Activated CD4-positive, alpha-beta T cell treated with anti-CD3 and anti-CD28 coated beads, Interleukin-2, Interleukin-6, amounts not matched to agents 100 ng/mL and 50 ng/mL, durations not matched to agents 16 hours and 8 hours (primary cell): Measurements from ENCODE around the gene PNMA1.

Experiments used
- DNase-seq: peaks from one replicate; pipeline ENCODE4 v3.0.0-alpha.2; 2020

PNMA1 gene, protein sequence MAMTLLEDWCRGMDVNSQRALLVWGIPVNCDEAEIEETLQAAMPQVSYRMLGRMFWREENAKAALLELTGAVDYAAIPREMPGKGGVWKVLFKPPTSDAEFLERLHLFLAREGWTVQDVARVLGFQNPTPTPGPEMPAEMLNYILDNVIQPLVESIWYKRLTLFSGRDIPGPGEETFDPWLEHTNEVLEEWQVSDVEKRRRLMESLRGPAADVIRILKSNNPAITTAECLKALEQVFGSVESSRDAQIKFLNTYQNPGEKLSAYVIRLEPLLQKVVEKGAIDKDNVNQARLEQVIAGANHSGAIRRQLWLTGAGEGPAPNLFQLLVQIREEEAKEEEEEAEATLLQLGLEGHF

DNA sequence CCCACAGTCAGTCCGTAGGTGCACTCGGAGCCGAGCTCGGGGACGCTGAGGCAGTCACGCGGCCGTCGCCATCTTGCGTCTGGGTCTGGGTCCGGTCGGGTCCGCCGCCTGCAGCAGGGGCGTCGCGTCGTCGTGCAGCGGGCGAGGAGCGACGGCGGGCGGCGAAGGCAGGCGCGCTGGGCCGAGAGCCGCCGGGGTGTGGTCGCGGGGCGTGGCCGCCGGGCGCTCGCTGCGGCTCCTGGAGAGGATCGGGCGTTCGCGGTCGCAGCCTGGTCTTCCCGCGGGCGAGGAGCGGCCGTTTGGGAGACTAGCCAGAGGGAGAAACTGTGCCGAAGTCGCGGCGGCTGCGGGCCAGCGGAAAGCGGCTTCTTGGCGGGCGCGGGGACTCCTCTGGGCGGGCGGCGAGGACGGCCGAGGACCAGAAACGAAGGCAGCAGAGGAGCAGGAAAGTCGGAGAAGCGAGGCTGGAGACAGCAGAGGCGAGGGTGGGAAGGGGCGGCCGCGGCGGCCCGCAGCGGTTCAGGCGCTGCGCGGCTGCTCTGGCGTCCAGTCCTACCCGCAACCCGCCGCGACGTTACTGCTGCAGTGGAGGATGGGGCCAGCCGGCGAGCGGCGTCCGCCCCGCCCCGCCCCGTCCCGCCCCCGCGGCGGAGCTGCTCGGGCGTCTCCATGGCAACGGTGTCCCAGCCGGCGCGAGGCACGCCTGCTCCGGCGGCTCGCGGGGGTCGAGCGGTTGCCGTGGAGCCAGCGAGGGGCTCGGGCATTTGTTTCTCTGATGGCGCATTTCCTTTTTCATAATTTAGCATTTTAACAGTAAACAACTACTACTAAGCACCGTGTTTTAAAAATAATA is at the start of gene PNMA1:
TSS of gene PNMA1 (minus strand) at position 582 of the 853 bp plus-strand sequence. CDS start 745 bp downstream, outside the sequence.
- DNase-seq: peak; percentile 91

DNA sequence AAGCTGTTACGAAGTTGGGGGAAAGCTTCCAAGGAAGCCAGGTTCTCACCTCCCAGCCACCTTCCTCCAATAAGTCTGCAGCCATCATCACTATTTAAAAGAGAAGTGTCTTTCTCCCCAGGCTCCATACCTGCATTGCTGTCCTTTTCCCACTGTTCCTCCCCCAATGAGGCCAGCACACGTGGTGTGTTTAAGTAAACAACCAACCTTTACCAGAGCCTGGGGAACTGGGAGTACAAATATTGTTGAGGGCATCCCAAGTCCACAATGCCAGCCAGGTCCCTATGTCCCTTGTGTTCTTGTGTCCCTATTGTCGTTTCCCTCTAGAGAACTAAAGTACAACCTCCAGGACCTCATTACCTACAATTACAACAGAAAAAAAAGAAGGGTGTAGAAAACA is 49.2 kb upstream of the PNMA1 start:
- no peak for DNase-seq

DNA sequence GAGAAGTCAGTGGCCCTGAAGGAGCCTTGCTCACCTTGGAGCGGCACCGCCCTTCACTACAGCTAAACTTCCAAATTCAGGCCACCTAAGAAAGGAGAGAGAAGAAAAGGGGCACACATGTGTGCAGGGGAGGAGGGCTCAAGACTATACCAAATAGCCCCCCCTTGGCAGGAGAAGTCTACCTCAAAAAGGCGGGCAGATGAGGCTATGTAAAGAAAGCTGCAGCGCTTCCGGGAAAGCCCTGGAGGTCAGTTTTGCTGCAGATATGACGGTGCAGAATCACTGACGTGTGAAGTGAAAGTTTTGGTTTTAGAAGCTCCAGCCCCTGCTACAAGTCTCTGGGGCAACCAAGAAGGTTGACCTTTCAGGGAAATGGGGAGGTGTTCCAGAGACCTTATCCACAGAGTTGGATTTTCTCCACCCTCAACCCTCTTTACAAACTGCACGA is 48.2 kb upstream of the PNMA1 start:
- DNase-seq: peak; percentile 82

DNA sequence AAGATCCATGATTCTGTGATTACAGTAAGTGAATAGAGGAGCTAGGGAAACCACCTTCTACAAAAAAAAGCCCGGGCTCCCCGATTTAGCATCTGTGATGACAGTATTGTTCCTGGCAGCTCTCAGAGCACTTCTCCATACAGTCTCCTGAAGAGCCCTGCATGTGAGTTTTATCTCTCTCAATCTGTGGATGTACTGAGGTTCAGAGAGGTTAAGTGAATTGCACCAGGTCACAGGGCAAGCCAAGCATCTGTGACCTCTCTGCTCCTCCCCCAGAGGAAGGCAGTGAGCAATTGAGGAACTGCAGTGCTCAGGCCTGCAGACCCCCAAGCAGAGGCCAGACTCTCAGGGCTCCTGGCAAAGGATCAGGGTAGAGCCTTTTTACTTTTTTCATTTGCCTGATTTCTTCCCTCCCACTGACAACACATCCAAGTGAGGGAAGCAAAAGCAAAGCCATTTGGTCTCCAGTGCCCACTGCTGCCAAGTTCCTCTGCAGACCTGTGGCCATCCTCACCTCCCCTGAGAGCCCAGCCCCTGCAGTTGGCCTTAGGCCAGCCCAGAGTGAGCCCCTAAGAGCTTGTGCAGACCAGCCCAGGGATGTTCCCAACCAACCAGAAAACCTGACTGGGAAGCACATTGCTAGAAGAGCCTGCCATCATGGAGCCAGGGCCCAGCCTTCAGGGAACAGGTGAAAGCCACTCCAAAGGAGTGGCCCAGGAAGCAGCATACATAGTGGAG is 47.6 kb upstream of the PNMA1 start:
- no peak for DNase-seq

DNA sequence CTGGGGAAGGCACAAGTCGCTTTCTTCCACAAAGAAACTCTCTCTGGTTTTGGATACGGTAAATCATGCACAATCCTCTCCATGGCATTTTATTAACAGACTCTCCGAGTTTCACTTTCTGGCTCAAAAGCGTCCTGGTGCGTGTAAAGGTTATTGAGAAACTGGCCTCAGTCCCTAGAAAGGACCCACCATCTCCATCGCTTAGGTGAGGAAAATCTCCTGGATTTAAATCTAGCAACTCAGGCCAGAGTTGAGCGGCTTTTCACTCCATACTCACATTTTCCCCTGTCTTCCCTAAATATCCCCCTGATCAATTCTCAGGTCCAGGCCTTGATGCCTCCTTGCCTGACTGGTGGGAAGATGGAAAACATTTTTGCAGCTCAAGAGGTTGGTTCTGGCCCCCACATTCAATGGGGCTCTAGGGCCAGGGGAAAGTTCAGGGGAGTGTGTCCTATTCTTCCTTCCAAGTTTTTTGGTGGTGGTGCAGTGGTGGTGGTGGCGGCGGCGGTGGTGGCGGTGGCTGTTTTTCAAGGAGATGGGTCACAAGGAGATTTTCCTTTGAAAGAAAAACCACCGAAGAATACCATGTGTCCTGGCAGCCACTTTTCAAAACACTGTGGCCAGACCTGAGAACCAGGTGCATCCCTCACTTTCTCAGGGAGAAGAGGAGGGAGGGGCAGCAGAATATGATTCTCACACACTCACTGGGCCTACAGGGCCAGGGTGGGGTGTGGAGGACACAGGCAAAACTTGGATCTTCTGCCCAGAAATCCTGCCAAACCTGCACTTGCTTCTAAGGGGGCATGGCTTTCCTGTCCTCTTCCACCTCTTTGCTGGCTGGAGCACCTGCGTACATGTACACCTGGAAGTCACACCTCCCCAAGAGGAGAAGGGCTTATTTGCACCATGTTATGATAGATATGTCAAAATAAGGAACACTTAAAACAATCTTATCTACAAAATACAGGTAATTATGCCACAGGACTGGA is 46.7 kb upstream of the PNMA1 start:
- DNase-seq: no peak

DNA sequence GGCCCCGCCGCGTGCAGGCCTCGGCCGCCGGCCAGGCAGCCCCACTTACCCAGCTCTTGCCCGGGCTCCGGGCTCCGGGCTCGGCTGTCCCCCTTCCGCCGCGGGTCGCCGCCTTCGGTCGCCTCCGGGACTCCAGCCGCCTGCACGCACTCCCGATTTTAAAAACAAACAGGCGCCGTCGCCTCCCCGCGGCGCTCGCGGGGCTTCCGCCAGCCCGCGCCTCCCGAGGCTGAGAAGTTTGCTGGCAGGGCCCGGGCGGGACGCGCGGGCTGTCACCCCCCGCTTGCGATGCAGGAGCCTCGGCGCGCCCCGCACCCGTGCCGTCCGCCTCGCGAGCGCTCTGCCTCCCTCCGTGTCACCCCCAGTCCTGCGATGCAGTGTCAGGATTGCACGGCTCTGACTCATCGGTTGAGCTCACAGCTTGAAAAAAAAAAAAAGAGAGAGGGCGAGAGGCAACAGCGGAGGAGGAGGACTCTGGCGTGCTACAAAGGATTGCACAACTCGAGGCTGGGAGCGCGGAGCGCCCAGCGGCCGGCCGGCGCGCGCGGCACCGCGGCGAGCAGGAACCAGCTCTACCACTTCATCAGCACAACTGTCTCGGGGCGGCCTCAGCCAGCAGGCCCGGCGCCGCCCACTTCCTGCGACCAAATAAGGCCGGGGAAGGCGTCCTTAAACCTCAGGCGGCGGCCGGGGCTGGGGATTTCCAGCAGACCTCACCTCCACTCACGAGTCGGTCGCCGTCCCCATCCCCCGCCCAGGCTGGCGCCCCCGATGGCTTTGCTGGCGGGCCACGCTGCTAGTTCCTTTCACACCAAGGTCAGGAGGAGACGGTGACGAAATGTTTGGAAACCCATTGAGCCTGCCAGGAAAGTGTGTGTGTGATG is 45.8 kb upstream of the PNMA1 start:
- DNase-seq: peak; percentile 99

DNA sequence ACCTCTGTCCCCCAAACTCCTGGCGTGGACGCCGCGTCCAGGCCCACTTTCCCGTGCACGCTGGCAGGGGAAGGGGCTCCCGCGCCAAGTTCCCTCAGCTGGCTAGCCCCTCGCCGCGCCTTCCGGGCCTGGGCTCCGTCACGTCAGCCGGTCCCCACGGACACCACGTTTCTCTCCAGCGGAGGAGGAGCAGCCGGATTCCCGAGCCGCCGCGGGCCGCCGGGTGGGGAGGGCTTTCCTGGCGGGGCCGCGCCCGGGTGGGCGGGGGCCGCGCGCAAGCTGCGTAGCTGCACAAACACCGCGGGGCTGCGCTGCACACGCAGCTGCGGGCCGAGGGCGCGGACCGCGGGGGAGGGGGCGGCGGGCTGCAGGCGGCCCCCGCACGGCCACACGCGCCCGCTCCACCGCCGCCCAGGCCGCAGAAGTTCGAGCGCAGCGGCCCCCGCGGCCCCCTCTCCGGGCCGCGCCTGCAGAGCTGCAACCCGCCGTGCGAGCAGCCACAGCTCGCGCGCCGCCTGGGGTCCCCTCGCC is 45.1 kb upstream of the PNMA1 start:
- DNase-seq: no peak

DNA sequence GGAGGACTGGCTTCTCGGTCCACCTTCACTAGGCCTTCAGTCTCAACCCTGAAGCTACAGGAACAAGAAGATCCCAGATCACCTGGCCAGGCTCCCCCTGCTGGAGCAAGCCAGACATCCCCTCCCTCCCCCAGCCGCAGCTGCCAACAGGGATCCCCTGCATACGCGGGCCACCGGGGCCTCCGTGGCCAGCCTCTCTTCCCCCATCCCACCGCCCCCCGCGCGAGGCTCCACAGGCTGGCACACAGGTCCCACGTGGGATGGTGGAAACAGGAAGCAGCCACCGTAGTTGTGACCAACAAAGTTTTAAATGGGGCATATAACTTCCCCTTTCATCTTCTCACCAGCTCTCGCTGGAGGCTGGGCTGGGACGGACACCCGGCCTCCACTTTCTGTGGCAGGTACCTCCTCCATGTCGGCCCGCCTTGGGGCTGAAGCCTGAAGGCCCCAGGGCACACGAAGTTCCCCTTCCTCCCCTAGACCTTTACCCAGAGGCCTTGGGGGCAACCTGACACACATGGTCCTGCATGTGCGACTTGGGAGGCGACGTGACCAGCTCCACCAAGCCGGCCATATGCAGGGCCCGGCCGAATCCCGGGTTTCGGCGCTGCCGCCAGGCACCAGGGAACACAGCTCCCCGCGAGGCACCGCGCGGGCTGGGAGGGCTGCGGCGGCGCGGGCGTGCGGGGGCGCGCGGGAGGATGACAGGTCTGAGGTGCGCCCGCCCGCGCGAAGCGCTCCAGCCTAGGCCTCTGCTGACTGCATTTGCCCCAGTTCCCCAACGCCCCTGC is 44.4 kb upstream of the PNMA1 start:
- DNase-seq: peak; percentile 83

DNA sequence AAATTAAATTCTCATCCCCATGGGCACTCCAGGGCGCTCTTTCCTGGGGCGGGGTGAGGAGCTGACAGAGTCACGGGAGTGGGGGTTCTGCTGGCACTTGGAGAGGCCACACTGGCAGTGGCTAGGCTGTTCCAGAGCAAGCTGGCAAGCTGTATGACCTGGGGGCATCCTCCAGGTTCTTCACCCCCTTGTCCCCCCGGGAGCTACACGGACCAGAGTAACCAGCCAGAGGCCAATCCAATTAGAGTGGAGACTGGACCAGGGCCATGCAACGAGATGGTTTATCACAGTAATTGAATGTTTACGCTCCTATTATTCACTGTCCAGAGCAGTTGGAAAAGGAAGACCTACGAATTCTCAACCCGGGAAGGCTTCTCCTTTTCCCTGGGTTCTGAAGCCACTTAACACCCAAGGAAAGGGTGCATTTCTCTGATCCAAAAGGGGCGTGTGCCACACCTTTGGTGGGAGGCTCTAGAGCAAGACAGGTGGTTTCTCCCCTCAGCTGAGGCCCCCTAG is 43.8 kb upstream of the PNMA1 start:
- no peak for DNase-seq

DNA sequence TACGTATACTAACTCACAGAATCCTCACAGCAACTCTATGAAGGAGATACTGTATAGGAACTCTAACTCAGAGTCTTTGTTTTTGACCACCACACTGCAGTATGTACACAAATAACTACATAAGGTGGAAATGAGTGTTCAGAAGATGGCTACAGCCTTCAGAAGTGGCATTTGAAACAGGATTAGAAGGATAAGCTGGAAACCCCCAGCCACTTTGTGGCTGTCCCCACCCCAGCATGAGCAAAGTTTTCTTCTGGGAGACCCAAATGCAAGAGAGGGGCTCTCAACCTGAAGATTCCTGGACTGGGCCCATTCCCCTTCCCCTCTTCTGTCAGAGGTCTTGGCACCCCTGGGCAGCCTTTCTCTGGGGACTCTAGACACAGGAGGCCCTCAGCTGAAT is 43.2 kb upstream of the PNMA1 start:
- peak; percentile 57 for DNase-seq

DNA sequence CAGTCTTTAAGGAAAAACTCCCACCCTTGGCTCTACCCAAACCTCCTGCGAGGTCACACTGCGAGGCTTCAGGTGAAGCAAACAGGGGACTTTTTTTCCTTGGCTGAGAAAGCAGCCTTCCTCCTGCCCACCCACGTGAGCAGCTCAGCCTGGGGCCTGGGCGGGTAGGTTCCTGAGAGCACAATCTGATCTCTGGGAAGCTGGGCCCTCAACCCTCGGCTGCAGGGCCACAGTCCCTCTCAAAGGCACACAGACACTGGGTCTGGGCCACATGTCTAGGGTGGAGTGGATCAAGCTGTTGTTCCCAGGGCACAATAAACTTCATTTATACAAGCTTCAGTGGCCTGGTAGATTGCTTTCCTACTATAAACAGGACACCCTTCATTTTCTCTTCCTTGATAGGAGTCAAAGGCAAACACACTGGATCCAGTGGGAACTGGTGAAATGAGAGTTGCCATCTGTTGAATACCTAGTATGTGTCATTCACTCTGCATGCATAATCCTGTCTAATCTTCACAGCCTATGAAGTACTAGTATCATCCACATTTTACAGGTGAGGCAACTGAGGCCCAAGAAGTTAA is 41.3 kb upstream of the PNMA1 start:
- DNase-seq: peak; percentile 44

DNA sequence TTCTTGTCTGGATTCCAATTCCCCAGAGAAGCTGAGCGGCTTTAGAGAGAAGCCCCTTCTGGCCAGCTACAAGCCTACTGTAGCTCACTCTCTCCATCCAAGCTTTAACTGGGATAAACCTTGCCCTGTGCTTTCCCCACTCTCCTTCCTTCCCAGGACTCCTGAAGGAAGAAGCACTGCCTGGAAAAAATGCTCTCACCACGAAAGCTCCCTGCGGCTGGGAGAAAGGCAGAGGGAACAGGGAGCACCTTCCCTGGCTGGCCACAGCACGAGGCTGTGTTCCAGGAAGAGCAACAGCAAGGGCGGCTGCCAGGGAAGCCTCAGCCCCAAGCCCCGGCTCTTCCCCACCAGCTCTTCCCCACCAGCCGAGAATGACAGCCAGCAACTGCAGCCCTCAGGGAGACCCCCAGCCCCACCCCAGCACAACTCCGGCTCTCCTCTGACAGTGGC is 40.8 kb upstream of the PNMA1 start:
- no peak for DNase-seq

DNA sequence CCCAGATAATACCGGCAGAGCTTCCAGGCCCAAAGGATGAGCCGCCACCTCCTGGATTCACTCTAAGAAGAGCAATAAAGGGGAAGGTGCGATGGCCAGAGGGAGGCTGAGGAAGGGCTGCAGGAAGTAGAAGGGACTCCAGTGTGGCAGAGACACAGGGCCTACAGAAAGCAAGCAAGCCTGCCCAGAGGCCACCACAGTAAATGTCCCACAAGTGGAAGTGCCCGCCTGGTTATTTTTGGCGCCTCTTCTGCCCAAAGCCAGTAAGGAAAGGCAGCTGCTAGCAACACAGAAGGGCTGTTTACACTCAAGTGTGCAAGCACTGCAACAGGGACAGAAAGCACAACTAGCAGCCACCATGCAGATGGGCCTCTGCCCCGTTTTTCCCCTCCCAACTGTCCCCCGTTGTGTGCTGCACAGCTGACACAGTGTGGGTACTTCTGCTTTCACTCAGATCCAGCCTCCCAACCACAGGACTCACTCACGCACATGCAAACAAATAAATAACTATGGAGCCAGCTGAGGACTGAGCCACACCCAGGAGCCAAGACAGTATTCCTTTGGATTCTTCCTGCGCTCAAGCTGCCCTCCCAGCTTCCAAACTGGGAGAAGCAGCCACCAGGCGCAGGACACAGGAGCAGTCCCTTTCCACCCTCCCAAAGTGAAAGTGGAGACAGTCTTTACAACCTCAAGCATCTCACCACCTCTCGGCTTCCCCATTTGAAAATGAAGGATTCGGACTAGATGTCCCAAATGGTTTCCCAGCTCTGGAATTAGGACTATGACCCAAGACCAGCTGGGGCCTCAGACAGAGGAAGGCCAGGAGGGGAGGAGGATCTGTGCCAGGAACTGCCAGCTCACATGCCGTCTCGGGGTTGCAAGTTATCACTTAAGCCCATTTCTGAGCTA is 40.0 kb upstream of the PNMA1 start:
- DNase-seq: peak; percentile 89

DNA sequence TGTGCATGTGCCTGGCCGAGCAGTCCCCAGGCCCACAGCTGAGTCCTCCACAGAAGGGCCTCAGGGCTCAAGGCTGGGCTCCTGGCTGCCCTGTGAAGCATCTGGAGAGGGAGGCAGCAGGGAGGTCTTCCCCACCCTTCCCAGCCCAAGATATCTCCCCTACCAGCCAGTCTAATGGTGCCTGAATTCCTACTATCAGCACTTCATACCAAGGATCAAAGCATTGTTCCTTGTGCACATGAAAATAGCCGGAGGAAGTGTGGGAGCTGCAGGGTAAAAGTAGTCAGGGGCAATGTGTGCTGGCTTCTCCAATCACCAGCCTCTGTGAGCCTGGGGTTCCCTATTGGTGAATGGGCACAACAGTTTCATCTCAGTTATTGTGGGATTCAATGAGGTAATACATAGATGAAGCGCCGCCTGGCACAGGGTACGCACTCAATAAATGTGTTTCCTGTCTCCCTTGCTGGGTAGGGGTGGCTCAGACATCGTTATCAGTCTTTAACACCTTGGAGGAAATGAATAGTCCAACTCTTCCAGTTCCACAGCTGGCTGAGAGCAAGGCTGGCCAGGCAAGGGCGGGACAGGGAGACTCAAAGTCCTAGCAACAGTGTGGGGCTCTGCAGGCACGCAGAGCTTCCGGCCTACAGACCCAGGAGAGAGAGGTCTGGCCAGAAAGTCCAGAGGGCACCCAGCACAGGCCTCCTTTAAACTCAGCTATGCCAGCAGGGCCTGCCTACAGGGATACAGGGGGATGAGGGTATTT is 39.1 kb upstream of the PNMA1 start:
- peak; percentile 73 for DNase-seq

DNA sequence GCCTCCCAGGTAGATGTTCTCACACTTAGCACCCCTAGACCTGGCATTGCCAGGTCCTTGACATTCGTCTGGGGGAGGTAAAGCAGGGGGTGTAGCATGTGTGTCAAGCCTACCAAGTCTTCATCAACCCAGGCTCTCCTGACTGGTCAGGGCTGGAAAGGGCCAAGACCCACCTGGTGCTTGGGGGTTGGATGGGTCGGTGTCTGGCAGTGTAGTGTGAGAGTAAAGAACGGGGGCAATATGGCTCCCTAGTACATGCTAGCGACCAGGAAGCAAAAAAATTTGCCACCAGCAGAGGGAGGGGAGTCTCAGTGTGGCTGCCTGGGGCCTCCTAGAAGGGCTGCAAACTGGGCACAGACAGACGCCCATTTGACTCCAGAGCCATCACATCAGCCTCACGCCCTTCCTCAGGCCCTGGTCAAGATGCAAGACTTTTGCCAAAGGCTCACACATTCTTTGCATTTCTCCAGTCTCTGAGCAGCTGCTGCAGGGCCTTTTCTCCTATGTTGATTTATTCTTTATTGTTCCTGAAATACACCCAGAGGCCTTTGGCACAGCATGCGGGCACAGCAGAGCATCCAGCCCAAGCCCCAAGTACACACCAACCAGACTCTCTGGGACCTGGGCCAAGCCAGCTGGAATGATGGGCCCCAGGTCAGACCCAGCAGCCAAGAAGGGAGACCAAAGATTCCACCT is 38.3 kb upstream of the PNMA1 start:
- peak; percentile 53 for DNase-seq

DNA sequence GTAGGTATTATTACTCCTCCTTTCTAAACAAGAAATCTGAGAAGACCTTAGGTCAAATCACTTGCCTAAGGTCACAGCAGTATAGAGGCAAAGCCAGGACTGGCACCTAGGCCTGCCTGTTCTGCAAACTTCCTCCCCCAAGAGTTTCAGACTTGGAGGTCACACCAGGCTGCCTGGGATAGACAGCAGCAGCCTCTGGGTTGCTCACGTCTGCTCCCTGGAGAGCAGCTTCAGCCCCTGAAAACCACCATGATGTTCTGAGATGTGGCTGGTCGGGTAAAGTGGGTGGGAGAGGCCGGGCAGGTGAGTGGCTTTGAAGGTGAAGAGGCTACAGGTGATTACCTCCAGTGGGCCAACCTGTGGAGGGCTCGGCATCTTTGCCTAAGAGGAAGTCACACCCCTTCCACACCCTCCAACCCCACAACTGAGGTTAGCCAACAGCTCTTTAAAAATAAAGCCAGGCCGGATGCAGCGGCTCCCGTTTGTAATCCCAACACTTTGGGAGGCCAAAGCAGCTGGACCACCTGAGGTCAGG is 37.0 kb upstream of the PNMA1 start:
- no peak for DNase-seq
